Measurements from ENCODE around the gene PHF20. TPM values are rescaled to one million over a fixed set of nuclear protein-coding genes. Genes with fewer than 3 reads are reported as not detected.

The PHF20 gene
- total and polyA plus RNA-seq, 2 of the 8 experiments (the other 6 are each of a cell fraction or from before 2014, with no cell fraction given), result 25.6 to 70.1 TPM

GRCh38 chr20:35856866-35857265, 85.1 kb downstream of the PHF20 start:
- H3K79me1 ChIP-seq (ENCODE audit: low read depth, low read length), result no peaks in the 10 kb centered on the region; the same call in 1 of the 2 replicates
- H3K36me3 ChIP-seq (ENCODE audit: control insufficient read depth in 2 of 4, insufficient read depth in 4 of 4, low read length in 3 of 4), result peaks cover 0 to 10% (median 2%) of the 10 kb centered on the region in 4 experiments; a peak in 4 of 8 replicates
- no peak overlapping the region for H3K56ac ChIP-seq (replicated peaks; ENCODE audit: insufficient read length, low read depth, low read length)
- H3K18ac ChIP-seq (ENCODE audit: extremely low read depth, low read length), result no peak overlapping the region
- ChIA-PET POLR2A (ENCODE audit: partially characterized antibody) (interaction anchor here (1.0 to 1.3 kb wide), 2 partner anchors 35 to 115 kb away, joined by 3 read pairs; partner anchors contain the start of gene RBM39), CTCF (ENCODE audit: partially characterized antibody) (interaction anchor here (1.0 kb wide), 1 partner anchor 27 kb away, joined by 3 read pairs; no protein-coding TSS in a partner anchor)
- no peak overlapping the region for H3K23ac ChIP-seq (ENCODE audit: insufficient read length)
- no peak overlapping the region for H2BK20ac ChIP-seq (ENCODE audit: low read length)
- H4K5ac ChIP-seq (ENCODE audit: insufficient read length, low read depth, low read length), result no peak overlapping the region
- H2AK5ac ChIP-seq (ENCODE audit: low read depth, low read length), result no peak overlapping the region
- no peak overlapping the region for H2BK15ac ChIP-seq (ENCODE audit: low read length)
- H4K91ac ChIP-seq (replicated peaks; ENCODE audit: insufficient read length, low read length), result no peak overlapping the region
- no peak overlapping the region for H3K9ac ChIP-seq (replicated peaks in 1 of 4; ENCODE audit: extremely low read depth in 1 of 4, low read depth in 3 of 4, low read length in 3 of 4)
- H3K4me3 ChIP-seq (ENCODE audit: extremely low read depth in 1 of 4, insufficient read depth in 2 of 4, low read depth in 3 of 4, low read length in 4 of 4), result no peak overlapping the region
- no peak overlapping the region for H2BK12ac ChIP-seq (ENCODE audit: low read depth, low read length)
- H3K14ac ChIP-seq (ENCODE audit: insufficient read length), result no peak overlapping the region
- H3K27me3 ChIP-seq (replicated peaks in 1 of 4; ENCODE audit: control insufficient read depth in 3 of 4, extremely low read depth in 1 of 4, insufficient read depth in 3 of 4, low read length in 3 of 4), result no peaks in the 10 kb centered on the region
- H3K4me2 ChIP-seq (ENCODE audit: insufficient read depth in 1 of 2, low read depth in 2 of 2, low read length in 2 of 2), result no peak overlapping the region
- no peaks in the 10 kb centered on the region for H4K20me1 ChIP-seq (replicated peaks in 1 of 2; ENCODE audit: control insufficient read depth in 1 of 2, insufficient read depth in 2 of 2, low read length in 2 of 2)
- H3K4me1 ChIP-seq (replicated peaks in 1 of 4; ENCODE audit: control insufficient read depth in 3 of 4, insufficient read depth in 4 of 4, low read length in 3 of 4), result no peaks in the 10 kb centered on the region
- 92% methylated on average over 4 of the region's 4 CpGs; no CpG with 5 or more reads in 1 of the 2 experiments for WGBS, 2 experiments (ENCODE audit: extremely low coverage in 1 of 2, insufficient coverage in 1 of 2, insufficient read length in 1 of 2, insufficient replicate concordance in 2 of 2, low coverage in 1 of 2, low lambda C conversion rate in 2 of 2, missing lambda C conversion rate in 1 of 2)
- H3K9me3 ChIP-seq (ENCODE audit: insufficient read depth in 2 of 2, low read depth in 1 of 2, low read length in 1 of 2), result no peaks in the 10 kb centered on the region
- H3K23me2 ChIP-seq (ENCODE audit: low read depth, low read length), result no peaks in the 10 kb centered on the region
- no peak for DNase-seq (ENCODE audit: low read depth in 1 of 2, low spot score in 2 of 2)
- no peak overlapping the region for H2BK120ac ChIP-seq (replicated peaks; ENCODE audit: low read depth, low read length)
- H2BK5ac ChIP-seq (ENCODE audit: low read depth, low read length), result no peak overlapping the region
- H3K79me2 ChIP-seq (ENCODE audit: control insufficient read depth in 1 of 2, insufficient read depth in 2 of 2, low read length in 2 of 2), result no peaks in the 10 kb centered on the region
- H4K8ac ChIP-seq (ENCODE audit: extremely low read depth, insufficient read depth, low read length), result no peak overlapping the region
- H3K27ac ChIP-seq (ENCODE audit: low read depth, low read length), result no peak overlapping the region
- H3K4ac ChIP-seq (replicated peaks; ENCODE audit: insufficient read length, low read depth, low read length), result no peak overlapping the region
- no peak overlapping the region for H2AFZ ChIP-seq (ENCODE audit: low read length)
- no peak for FAIRE-seq
- no peak for TF ChIP-seq GABPA (IDR thresholded peaks at IDR 0.05; ENCODE audit: borderline replicate concordance, insufficient read depth, low read length)
- TF ChIP-seq ATF3 (IDR thresholded peaks at IDR 0.05; ENCODE audit: insufficient read depth, low read depth, low read length), result no peak
- TF ChIP-seq, protein P1, sequence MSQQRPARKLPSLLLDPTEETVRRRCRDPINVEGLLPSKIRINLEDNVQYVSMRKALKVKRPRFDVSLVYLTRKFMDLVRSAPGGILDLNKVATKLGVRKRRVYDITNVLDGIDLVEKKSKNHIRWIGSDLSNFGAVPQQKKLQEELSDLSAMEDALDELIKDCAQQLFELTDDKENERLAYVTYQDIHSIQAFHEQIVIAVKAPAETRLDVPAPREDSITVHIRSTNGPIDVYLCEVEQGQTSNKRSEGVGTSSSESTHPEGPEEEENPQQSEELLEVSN (IDR thresholded peaks at IDR 0.05), result no peak
- TF ChIP-seq TAF1 (IDR thresholded peaks at IDR 0.05; ENCODE audit: low read depth, low read length), result no peak
- TF ChIP-seq, protein P2, sequence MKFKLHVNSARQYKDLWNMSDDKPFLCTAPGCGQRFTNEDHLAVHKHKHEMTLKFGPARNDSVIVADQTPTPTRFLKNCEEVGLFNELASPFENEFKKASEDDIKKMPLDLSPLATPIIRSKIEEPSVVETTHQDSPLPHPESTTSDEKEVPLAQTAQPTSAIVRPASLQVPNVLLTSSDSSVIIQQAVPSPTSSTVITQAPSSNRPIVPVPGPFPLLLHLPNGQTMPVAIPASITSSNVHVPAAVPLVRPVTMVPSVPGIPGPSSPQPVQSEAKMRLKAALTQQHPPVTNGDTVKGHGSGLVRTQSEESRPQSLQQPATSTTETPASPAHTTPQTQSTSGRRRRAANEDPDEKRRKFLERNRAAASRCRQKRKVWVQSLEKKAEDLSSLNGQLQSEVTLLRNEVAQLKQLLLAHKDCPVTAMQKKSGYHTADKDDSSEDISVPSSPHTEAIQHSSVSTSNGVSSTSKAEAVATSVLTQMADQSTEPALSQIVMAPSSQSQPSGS (IDR thresholded peaks at IDR 0.05; ENCODE audit: low read length), result no peak
- no peak for TF ChIP-seq TEAD4 (IDR thresholded peaks at IDR 0.05; ENCODE audit: low read depth, low read length)
- TF ChIP-seq YY1 (IDR thresholded peaks at IDR 0.05; ENCODE audit: low read depth, low read length), result no peak
- TF ChIP-seq HDAC2 (IDR thresholded peaks at IDR 0.05; ENCODE audit: borderline replicate concordance in 1 of 2, low read depth in 2 of 2, low read length in 2 of 2), result no peak
- TF ChIP-seq SP2 (IDR thresholded peaks at IDR 0.05; ENCODE audit: low read length), result no peak
- TF ChIP-seq GTF2F1 (IDR thresholded peaks at IDR 0.05; ENCODE audit: borderline replicate concordance, low read depth, low read length), result no peak
- no peak for TF ChIP-seq SIRT6 (IDR thresholded peaks at IDR 0.05; ENCODE audit: low read length)
